ENCODE results near the gene KLF12. TPM values are rescaled to one million over a fixed set of nuclear protein-coding genes. Genes with fewer than 3 reads are reported as not detected.
A peak's percentile ranks its signal among the peaks of the same experiment; 100 is the strongest.

The KLF12 gene
- total RNA-seq, 3 donors from 2014 or later (not counting 1 experiment from before 2014, with no cell fraction given): 104 to 119 (median 108) TPM

GRCh38 chr13:74114641-74115040 is 19.6 kb downstream of the KLF12 start:
- no peaks in the 10 kb centered on the region for H3K27me3 Mint-ChIP-seq (ENCODE audit: low read depth in 2 of 2)
- H3K27ac Mint-ChIP-seq: peak overlapping the region; percentile 67 to 68
- no peak for TF ChIP-seq CTCF (IDR thresholded peaks at IDR 0.05)
- H3K9me3 ChIP-seq (ENCODE audit: control insufficient read depth, insufficient read depth, low read length): peaks cover 7% of the 10 kb centered on the region
- peaks cover 2% of the 10 kb centered on the region for H3K36me3 ChIP-seq (ENCODE audit: control insufficient read depth, insufficient read depth, low read length)
- peaks cover 14% of the 10 kb centered on the region for H3K4me1 ChIP-seq (ENCODE audit: control insufficient read depth, insufficient read depth, low read length)
- ATAC-seq (no peak), DNase-seq (no peak)
- no peaks in the 10 kb centered on the region for H3K27me3 ChIP-seq (ENCODE audit: control insufficient read depth, insufficient read depth, low read length)
- H3K4me3 ChIP-seq (ENCODE audit: low read length): no peak overlapping the region
- intact Hi-C loops (cut with micrococcal nuclease): loop anchor here (5.0 kb wide), 1 partner anchor 37 kb away; no protein-coding TSS in a partner anchor
- WGBS (ENCODE audit: insufficient coverage): 84% methylated on average over 5 of the region's 5 CpGs
- H3K9me3 Mint-ChIP-seq: peaks cover 6 to 11% of the 10 kb centered on the region in 2 donors
- H3K36me3 Mint-ChIP-seq: peaks cover 23% of the 10 kb centered on the region
- peak overlapping the region; percentile 8 for H3K27ac ChIP-seq (ENCODE audit: low read length)
- peak overlapping the region; percentile 26 for H3K4me3 Mint-ChIP-seq
- H3K4me1 Mint-ChIP-seq: peaks cover 78 to 83% of the 10 kb centered on the region in 2 donors

GRCh38 chr13:74114202-74114601 is 20.0 kb downstream of the KLF12 start:
- H3K9me3 Mint-ChIP-seq: peaks cover 3 to 7% of the 10 kb centered on the region in 2 donors
- H3K4me3 Mint-ChIP-seq: peak overlapping the region; percentile 67
- peak in 1 of 3 donors; percentile 58 for ATAC-seq
- peak overlapping the region; percentile 67 to 68 for H3K27ac Mint-ChIP-seq
- H3K4me1 ChIP-seq (ENCODE audit: control insufficient read depth, insufficient read depth, low read length): peaks cover 14% of the 10 kb centered on the region
- TF ChIP-seq CTCF (IDR thresholded peaks at IDR 0.05): no peak
- 100% methylated on average over 1 of the region's 1 CpG for WGBS (ENCODE audit: insufficient coverage)
- intact Hi-C loops (cut with micrococcal nuclease): no loop called here
- peaks cover 75 to 82% of the 10 kb centered on the region in 2 donors for H3K4me1 Mint-ChIP-seq
- no peak overlapping the region for H3K4me3 ChIP-seq (ENCODE audit: low read length)
- no peaks in the 10 kb centered on the region for H3K27me3 ChIP-seq (ENCODE audit: control insufficient read depth, insufficient read depth, low read length)
- no peak for DNase-seq
- H3K9me3 ChIP-seq (ENCODE audit: control insufficient read depth, insufficient read depth, low read length): peaks cover 7% of the 10 kb centered on the region
- peaks cover 18% of the 10 kb centered on the region for H3K36me3 Mint-ChIP-seq
- H3K27ac ChIP-seq (ENCODE audit: low read length): peak overlapping the region; percentile 8
- peaks cover 2% of the 10 kb centered on the region for H3K36me3 ChIP-seq (ENCODE audit: control insufficient read depth, insufficient read depth, low read length)
- no peaks in the 10 kb centered on the region for H3K27me3 Mint-ChIP-seq (ENCODE audit: low read depth in 2 of 2)

- 57% methylated on average over 3 of the region's 5 CpGs for WGBS (ENCODE audit: insufficient coverage)
- ATAC-seq: no peak
- Mint-ChIP-seq H3K4me1 (peaks cover 70 to 72% of the 10 kb centered on the region in 2 donors), H3K36me3 (no peaks in the 10 kb centered on the region), H3K4me3 (no peak overlapping the region), H3K27me3 (ENCODE audit: low read depth in 2 of 2) (no peaks in the 10 kb centered on the region), H3K27ac (peak overlapping the region; percentile 67 to 68), H3K9me3 (no peaks in the 10 kb centered on the region)
- no peaks in the 10 kb centered on the region for H3K27me3 ChIP-seq (ENCODE audit: control insufficient read depth, insufficient read depth, low read length)
- intact Hi-C loops (cut with micrococcal nuclease): no loop called here
- H3K4me3 ChIP-seq (ENCODE audit: low read length): no peak overlapping the region
- peaks cover 2% of the 10 kb centered on the region for H3K36me3 ChIP-seq (ENCODE audit: control insufficient read depth, insufficient read depth, low read length)
- H3K27ac ChIP-seq (ENCODE audit: low read length): no peak overlapping the region
- DNase-seq: no peak
- H3K4me1 ChIP-seq (ENCODE audit: control insufficient read depth, insufficient read depth, low read length): peaks cover 14% of the 10 kb centered on the region
- TF ChIP-seq CTCF (IDR thresholded peaks at IDR 0.05): no peak
- H3K9me3 ChIP-seq (ENCODE audit: control insufficient read depth, insufficient read depth, low read length): no peaks in the 10 kb centered on the region
Observed at GRCh38 chr13:74111901-74112824, 22.0 kb downstream of the KLF12 start.

Measured in natural killer cell (primary cell).